Measurements from ENCODE around the gene PRKN.

- no peak for TF ChIP-seq TOX (CRISPR knock-in tag; IDR thresholded peaks at IDR 0.05; ENCODE audit: borderline replicate concordance)
- no peak for TF ChIP-seq BACH2 (CRISPR knock-in tag; IDR thresholded peaks at IDR 0.05; ENCODE audit: borderline replicate concordance)
- no peak for TF ChIP-seq PPARA (CRISPR knock-in tag; IDR thresholded peaks at IDR 0.05; ENCODE audit: borderline replicate concordance)
- TF ChIP-seq, protein P1, sequence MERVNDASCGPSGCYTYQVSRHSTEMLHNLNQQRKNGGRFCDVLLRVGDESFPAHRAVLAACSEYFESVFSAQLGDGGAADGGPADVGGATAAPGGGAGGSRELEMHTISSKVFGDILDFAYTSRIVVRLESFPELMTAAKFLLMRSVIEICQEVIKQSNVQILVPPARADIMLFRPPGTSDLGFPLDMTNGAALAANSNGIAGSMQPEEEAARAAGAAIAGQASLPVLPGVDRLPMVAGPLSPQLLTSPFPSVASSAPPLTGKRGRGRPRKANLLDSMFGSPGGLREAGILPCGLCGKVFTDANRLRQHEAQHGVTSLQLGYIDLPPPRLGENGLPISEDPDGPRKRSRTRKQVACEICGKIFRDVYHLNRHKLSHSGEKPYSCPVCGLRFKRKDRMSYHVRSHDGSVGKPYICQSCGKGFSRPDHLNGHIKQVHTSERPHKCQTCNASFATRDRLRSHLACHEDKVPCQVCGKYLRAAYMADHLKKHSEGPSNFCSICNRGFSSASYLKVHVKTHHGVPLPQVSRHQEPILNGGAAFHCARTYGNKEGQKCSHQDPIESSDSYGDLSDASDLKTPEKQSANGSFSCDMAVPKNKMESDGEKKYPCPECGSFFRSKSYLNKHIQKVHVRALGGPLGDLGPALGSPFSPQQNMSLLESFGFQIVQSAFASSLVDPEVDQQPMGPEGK (CRISPR knock-in tag; IDR thresholded peaks at IDR 0.05; ENCODE audit: borderline replicate concordance) = no peak
- no peak for TF ChIP-seq ISL1 (CRISPR knock-in tag; IDR thresholded peaks at IDR 0.05)
- TF ChIP-seq ZFP30 (CRISPR knock-in tag; IDR thresholded peaks at IDR 0.05) = no peak
- no peak for TF ChIP-seq ARNTL (CRISPR knock-in tag; IDR thresholded peaks at IDR 0.05; ENCODE audit: borderline replicate concordance, low read depth)
- TF ChIP-seq, protein P2, sequence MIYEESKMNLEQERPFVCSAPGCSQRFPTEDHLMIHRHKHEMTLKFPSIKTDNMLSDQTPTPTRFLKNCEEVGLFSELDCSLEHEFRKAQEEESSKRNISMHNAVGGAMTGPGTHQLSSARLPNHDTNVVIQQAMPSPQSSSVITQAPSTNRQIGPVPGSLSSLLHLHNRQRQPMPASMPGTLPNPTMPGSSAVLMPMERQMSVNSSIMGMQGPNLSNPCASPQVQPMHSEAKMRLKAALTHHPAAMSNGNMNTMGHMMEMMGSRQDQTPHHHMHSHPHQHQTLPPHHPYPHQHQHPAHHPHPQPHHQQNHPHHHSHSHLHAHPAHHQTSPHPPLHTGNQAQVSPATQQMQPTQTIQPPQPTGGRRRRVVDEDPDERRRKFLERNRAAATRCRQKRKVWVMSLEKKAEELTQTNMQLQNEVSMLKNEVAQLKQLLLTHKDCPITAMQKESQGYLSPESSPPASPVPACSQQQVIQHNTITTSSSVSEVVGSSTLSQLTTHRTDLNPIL (CRISPR knock-in tag; IDR thresholded peaks at IDR 0.05; ENCODE audit: low read depth) = no peak
Measured at GRCh38 chr6:162637317-162637716, 90.2 kb downstream of the PRKN start.

Data from SK-N-SH treated with all-trans-retinoic acid at 6 μM for 48 hours (cell line).